Kidney epithelial cell (primary cell): ENCODE data around the gene PSME1. TPM values are rescaled to one million over a fixed set of nuclear protein-coding genes. Genes with fewer than 3 reads are reported as not detected.

Experiments used
- DNase-seq: peaks from one replicate; pipeline ENCODE4 v3.0.0-alpha.2; 2010; ENCODE audit warnings: low read depth
- H3K27me3 ChIP-seq: 2 replicates; pipeline ENCODE4 v1.6.0; 2011; ENCODE audit warnings: low read length; ENCODE audit not compliant: control insufficient read depth, insufficient read depth
- H3K36me3 ChIP-seq: 2 replicates; pipeline ENCODE4 v1.5.1; 2011; ENCODE audit warnings: low read length; ENCODE audit not compliant: control insufficient read depth, insufficient read depth
- H3K4me3 ChIP-seq: 2 replicates; pipeline ENCODE4 v1.5.1; 2011; ENCODE audit warnings: low read depth, mild to moderate bottlenecking, control low read depth, low read length
- CTCF ChIP-seq: IDR thresholded peaks from 2 replicates; pipeline ENCODE4 v1.5.1; 2011; ENCODE audit warnings: mild to moderate bottlenecking, moderate library complexity, low read length, control low read depth, inconsistent platforms; ENCODE audit not compliant: insufficient read depth, poor library complexity, severe bottlenecking
- total RNA-seq: library from RNA; depleted of rRNA; stranded (reverse); fragments of >200 nt; gene quantifications from 2 replicates; pipeline ENCODE4 v1.2.3, GENCODE V29; 2015

Gene PSME1
- total RNA-seq, 1 donor from 2014 or later, result 234 TPM

DNA sequence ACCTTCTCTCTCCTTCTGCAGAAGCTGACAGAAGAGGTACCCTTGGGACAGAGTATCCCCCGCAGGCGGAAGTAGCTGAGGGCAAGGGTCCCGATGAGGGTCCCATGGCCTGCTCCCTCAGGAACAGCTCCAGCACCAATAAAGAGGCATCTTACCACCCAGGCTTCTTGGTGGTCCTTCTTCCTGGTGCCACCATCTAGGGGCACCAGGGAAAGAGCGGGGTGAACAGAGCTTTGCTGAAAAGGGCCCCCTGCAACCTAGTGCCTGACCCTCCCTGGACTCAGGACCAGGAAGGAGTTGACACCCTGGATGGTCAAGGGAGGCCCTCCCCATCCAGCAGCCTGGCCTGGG, 24.5 kb downstream of the PSME1 start:
- TF ChIP-seq CTCF, result no peak
- Histone ChIP-seq H3K4me3 (no peak overlapping the region), H3K36me3 (peaks cover 15% of the 10 kb centered on the region), H3K27me3 (no peaks in the 10 kb centered on the region)
- no peak for DNase-seq

GRCh38 chr14:24160850-24161804, 25.1 kb downstream of the PSME1 start, which contains the start of gene IRF9:
Gene IRF9, plus strand, starts transcription at chr14:24161265. Its CDS starts 880 bp downstream, at chr14:24162145.
- Histone ChIP-seq H3K4me3 (peak within 1 kb of the TSS; percentile 66), H3K36me3 (peaks cover 13% of the 10 kb centered on the region), H3K27me3 (no peaks in the 10 kb centered on the region)
- DNase-seq, result peak; percentile 73
- peak; percentile 91 for TF ChIP-seq CTCF

- Histone ChIP-seq H3K27me3 (no peaks in the 10 kb centered on the region), H3K4me3 (peak overlapping the region; percentile 66), H3K36me3 (peaks cover 11% of the 10 kb centered on the region)
- no peak for TF ChIP-seq CTCF
- DNase-seq, result no peak
These were observed 26.1 kb downstream of the PSME1 start for GRCh38 chr14:24162093-24162492.

DNA sequence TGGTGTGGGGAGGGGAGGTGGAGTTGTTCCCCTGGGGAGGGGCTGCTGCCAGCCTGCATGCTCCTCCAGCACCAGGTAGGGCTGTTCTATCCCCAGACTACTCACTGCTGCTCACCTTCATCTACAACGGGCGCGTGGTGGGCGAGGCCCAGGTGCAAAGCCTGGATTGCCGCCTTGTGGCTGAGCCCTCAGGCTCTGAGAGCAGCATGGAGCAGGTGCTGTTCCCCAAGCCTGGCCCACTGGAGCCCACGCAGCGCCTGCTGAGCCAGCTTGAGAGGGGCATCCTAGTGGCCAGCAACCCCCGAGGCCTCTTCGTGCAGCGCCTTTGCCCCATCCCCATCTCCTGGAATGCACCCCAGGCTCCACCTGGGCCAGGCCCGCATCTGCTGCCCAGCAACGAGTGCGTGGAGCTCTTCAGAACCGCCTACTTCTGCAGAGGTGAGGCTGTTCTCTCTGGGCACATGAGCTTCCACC, 28.6 kb downstream of the PSME1 start:
- TF ChIP-seq CTCF, result no peak
- peaks cover 11% of the 10 kb centered on the region for H3K36me3 ChIP-seq
- no peaks in the 10 kb centered on the region for H3K27me3 ChIP-seq
- DNase-seq, result no peak
- no peak overlapping the region for H3K4me3 ChIP-seq

GRCh38 chr14:24165785-24166184, 29.8 kb downstream of the PSME1 start:
- no peak overlapping the region for H3K4me3 ChIP-seq
- peaks cover 7% of the 10 kb centered on the region for H3K36me3 ChIP-seq
- no peaks in the 10 kb centered on the region for H3K27me3 ChIP-seq
- TF ChIP-seq CTCF, result no peak
- DNase-seq, result no peak
